ENCODE results near the gene UGP2. TPM values are rescaled to one million over a fixed set of nuclear protein-coding genes. Genes with fewer than 3 reads are reported as not detected.

The UGP2 gene
- total and polyA plus RNA-seq, 2 donors (not counting 3 experiments of a cell fraction or from before 2014, with no cell fraction given) = 14.2 to 57.7 TPM

DNA sequence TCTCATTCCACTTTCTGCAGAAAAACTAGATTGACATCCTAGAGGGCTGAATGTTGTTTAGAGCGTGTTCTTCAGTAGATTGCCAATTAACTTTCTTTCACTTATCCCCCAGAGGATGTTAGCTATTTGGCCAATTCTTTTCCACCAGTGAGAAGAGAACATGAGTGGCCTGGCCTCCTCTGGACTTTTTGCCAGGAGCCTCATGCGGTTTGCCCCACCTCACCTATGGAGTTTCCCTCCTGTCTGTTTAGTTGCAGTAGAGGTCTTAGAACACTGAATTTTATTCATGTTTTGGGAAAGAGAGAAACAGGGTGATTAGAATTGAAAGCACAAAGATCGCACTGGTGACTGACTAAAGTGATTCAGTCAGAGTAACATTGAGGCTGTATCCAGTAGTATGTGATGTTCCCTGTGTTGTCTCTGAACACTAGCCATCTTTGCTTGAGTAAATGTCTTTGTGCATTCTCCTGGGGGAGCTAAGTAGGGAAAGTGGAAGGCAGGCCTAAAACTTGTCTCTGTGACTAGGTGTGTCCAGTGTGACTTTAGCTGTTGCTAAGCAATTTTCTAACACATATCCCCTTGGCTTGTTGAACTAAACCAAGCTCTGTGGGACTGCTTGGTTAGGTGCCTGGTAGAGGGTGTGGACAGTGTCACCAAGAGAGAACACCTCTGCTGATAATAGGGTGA lies 34.0 kb downstream of the UGP2 start:
- no peak for DNase-seq (ENCODE audit: low read depth, low spot score)
- FAIRE-seq = no peak
- Histone ChIP-seq H3K4me1 (ENCODE audit: control insufficient read depth, extremely low read depth, insufficient read depth, low read length) (no peaks in the 10 kb centered on the region), H3K27me3 (ENCODE audit: control insufficient read depth in 2 of 2, insufficient read depth in 2 of 2, low read length in 2 of 2) (no peaks in the 10 kb centered on the region), H3K4me3 (replicated peaks in 1 of 3; ENCODE audit: insufficient read depth in 1 of 3, low read depth in 1 of 3, low read length in 3 of 3) (no peak overlapping the region), H3K9me3 (replicated peaks; ENCODE audit: control insufficient read depth, insufficient read depth, low read length) (no peaks in the 10 kb centered on the region), H4K20me1 (replicated peaks; ENCODE audit: control insufficient read depth, extremely low read depth, insufficient read depth, low read length) (no peaks in the 10 kb centered on the region), H2AFZ (ENCODE audit: low read depth, low read length) (no peak overlapping the region), H3K9ac (replicated peaks; ENCODE audit: extremely low read depth, insufficient read depth, low read length) (no peak overlapping the region), H3K9me1 (replicated peaks; ENCODE audit: control insufficient read depth, extremely low read depth, insufficient read depth, low read length) (no peaks in the 10 kb centered on the region), H3K27ac (ENCODE audit: insufficient read depth, low read depth, low read length) (no peak overlapping the region), H3K79me2 (ENCODE audit: control insufficient read depth, insufficient read depth, low read length) (peaks cover 5% of the 10 kb centered on the region), H3K36me3 (ENCODE audit: control insufficient read depth in 2 of 2, extremely low read depth in 1 of 2, insufficient read depth in 2 of 2, low read length in 2 of 2) (no peaks in the 10 kb centered on the region), H3K4me2 (ENCODE audit: insufficient read depth, low read length) (no peak overlapping the region)
- no TSS peak for BruUV-seq (replicated peaks)
- dilution Hi-C loops (cut with MboI; ENCODE audit: extremely low pct_ligation_motif_present, low sequenced_read_pairs) (no loop called here), intact Hi-C loops (cut with micrococcal nuclease) (no loop called here)
- TF ChIP-seq JUN (IDR thresholded peaks at IDR 0.05; ENCODE audit: borderline replicate concordance, insufficient read depth, insufficient read length, low read depth) (no peak), MYC (IDR thresholded peaks at IDR 0.05; ENCODE audit: low read depth, low read length) (no peak), GATA2 (IDR thresholded peaks at IDR 0.05; ENCODE audit: insufficient read depth, insufficient read length, low read depth, low read length) (no peak), EZH2 (IDR thresholded peaks at IDR 0.05; ENCODE audit: borderline replicate concordance, low read depth, low read length, severe bottlenecking) (no peak), FOS (IDR thresholded peaks at IDR 0.05; ENCODE audit: borderline replicate concordance, insufficient read depth, low read length) (no peak), POLR2A (IDR thresholded peaks at IDR 0.05; ENCODE audit: low read depth, low read length) (no peak), POLR2AphosphoS5 (IDR thresholded peaks at IDR 0.05; ENCODE audit: insufficient read depth, low read depth, low read length) (no peak)
- TF ChIP-seq, protein P1, sequence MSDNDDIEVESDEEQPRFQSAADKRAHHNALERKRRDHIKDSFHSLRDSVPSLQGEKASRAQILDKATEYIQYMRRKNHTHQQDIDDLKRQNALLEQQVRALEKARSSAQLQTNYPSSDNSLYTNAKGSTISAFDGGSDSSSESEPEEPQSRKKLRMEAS (IDR thresholded peaks at IDR 0.05; ENCODE audit: insufficient read depth, insufficient read length) = no peak
- TF ChIP-seq, protein P2, sequence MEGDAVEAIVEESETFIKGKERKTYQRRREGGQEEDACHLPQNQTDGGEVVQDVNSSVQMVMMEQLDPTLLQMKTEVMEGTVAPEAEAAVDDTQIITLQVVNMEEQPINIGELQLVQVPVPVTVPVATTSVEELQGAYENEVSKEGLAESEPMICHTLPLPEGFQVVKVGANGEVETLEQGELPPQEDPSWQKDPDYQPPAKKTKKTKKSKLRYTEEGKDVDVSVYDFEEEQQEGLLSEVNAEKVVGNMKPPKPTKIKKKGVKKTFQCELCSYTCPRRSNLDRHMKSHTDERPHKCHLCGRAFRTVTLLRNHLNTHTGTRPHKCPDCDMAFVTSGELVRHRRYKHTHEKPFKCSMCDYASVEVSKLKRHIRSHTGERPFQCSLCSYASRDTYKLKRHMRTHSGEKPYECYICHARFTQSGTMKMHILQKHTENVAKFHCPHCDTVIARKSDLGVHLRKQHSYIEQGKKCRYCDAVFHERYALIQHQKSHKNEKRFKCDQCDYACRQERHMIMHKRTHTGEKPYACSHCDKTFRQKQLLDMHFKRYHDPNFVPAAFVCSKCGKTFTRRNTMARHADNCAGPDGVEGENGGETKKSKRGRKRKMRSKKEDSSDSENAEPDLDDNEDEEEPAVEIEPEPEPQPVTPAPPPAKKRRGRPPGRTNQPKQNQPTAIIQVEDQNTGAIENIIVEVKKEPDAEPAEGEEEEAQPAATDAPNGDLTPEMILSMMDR (IDR thresholded peaks at IDR 0.05; ENCODE audit: extremely low read depth in 1 of 2, insufficient read depth in 1 of 2, low read depth in 1 of 2, low read length in 2 of 2) = no peak
- CTCF ChIA-PET = interaction anchor here (1.1 to 1.8 kb wide), 2 partner anchors 14 to 20 kb away, joined by 4 to 5 read pairs; no protein-coding TSS in a partner anchor
- POLR2A ChIA-PET = no interaction called here
